ENCODE data around the gene NUP210. TPM values are rescaled to one million over a fixed set of nuclear protein-coding genes. Genes with fewer than 3 reads are reported as not detected.
"Not testable (repeated sequence)": the region's sequence is repeated elsewhere in the genome, so short reads cannot be mapped to it uniquely, and the experiment has no call there.

The NUP210 gene
- total RNA-seq, 4 donors from 2014 or later: 9.8 to 24.6 (median 17.7) TPM

- Histone ChIP-seq H3K27me3 (no peaks in the 10 kb centered on the region), H3K4me3 (replicated peaks in 1 of 3) (no peak overlapping the region), H3K9me3 (no peaks in the 10 kb centered on the region), H3K36me3 (no peaks in the 10 kb centered on the region), H3K4me1 (no peaks in the 10 kb centered on the region), H3K27ac (no peak overlapping the region)
- intact Hi-C loops (cut with DNase I): no loop called here
- 82 to 87% methylated on average over 8 of the region's 8 CpGs for WGBS, 2 donors
- no peak for DNase-seq
- TF ChIP-seq, protein P1, sequence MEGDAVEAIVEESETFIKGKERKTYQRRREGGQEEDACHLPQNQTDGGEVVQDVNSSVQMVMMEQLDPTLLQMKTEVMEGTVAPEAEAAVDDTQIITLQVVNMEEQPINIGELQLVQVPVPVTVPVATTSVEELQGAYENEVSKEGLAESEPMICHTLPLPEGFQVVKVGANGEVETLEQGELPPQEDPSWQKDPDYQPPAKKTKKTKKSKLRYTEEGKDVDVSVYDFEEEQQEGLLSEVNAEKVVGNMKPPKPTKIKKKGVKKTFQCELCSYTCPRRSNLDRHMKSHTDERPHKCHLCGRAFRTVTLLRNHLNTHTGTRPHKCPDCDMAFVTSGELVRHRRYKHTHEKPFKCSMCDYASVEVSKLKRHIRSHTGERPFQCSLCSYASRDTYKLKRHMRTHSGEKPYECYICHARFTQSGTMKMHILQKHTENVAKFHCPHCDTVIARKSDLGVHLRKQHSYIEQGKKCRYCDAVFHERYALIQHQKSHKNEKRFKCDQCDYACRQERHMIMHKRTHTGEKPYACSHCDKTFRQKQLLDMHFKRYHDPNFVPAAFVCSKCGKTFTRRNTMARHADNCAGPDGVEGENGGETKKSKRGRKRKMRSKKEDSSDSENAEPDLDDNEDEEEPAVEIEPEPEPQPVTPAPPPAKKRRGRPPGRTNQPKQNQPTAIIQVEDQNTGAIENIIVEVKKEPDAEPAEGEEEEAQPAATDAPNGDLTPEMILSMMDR (IDR thresholded peaks at IDR 0.05): no peak
- no peak for TF ChIP-seq POLR2A (IDR thresholded peaks at IDR 0.05)
Measured at GRCh38 chr3:13429631-13430291, 9.6 kb upstream of the NUP210 start.

- WGBS, 2 donors: 71 to 78% methylated on average over 4 of the region's 4 CpGs
- H3K27ac ChIP-seq; H3K4me1 ChIP-seq; DNase-seq; H3K36me3 ChIP-seq; H3K27me3 ChIP-seq; H3K9me3 ChIP-seq; intact Hi-C loops (cut with DNase I); H3K4me3 ChIP-seq (replicated peaks in 1 of 3): not testable (repeated sequence)
Measured at GRCh38 chr3:13428678-13429077, 8.6 kb upstream of the NUP210 start.

- DNase-seq: no peak
- no peaks in the 10 kb centered on the region for H3K36me3 ChIP-seq
- H3K4me1 ChIP-seq: no peaks in the 10 kb centered on the region
- 85 to 88% methylated on average over 12 of the region's 12 CpGs for WGBS, 2 donors
- H3K27ac ChIP-seq: no peak overlapping the region
- intact Hi-C loops (cut with DNase I): no loop called here
- no peaks in the 10 kb centered on the region for H3K9me3 ChIP-seq
- TF ChIP-seq POLR2A (IDR thresholded peaks at IDR 0.05): no peak
- TF ChIP-seq, protein P1 (IDR thresholded peaks at IDR 0.05): no peak
- no peaks in the 10 kb centered on the region for H3K27me3 ChIP-seq
- no peak overlapping the region for H3K4me3 ChIP-seq (replicated peaks in 1 of 3)
Measured at GRCh38 chr3:13427662-13428603, 7.8 kb upstream of the NUP210 start.

DNA sequence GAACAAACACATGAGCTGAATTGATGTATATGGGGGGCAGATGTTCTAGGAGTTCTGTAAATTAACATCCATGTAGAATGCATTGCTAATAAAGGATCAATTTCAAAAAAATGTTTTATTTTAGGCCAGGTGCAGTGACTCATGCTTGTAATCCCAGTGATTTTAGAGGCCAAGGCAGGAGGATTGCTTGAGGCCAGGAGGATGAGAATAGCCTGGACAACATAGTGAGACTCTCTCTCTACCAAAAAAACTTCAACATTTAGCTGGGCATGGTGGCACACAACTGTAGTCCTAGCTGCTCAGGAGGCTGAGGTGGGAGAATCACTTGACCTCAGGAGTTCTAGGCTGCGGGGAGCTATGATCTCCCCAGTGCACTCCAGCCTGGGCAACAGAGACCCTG lies 6.5 kb upstream of the NUP210 start:
- Histone ChIP-seq H3K9me3 (no peaks in the 10 kb centered on the region), H3K27ac (no peak overlapping the region), H3K27me3 (no peaks in the 10 kb centered on the region), H3K4me3 (replicated peaks in 1 of 3) (no peak overlapping the region), H3K36me3 (no peaks in the 10 kb centered on the region), H3K4me1 (no peaks in the 10 kb centered on the region)
- intact Hi-C loops (cut with DNase I): no loop called here
- DNase-seq: no peak
- TF ChIP-seq, protein P1 (IDR thresholded peaks at IDR 0.05): no peak
- TF ChIP-seq POLR2A (IDR thresholded peaks at IDR 0.05): no peak
- WGBS, 2 donors: 96 to 100% methylated on average over 1 of the region's 1 CpG

DNA sequence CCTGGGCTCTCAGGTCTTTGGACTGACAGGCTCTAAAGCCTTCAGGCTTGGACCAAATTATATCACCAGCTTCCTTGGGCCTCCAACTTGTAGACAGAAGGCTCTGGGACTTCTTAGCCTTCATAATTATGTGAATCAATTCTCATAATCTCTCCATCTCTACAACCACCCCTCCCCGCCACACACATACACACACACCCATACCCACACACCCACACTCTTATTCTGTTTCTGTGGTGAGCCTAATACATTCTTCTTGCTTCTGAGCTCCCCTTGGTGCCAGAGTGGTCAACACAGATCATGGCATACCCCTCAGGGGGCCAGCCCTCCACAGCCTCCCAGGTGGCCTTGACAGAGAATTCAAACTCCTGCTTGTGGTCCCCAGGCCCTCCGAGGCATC lies 5.6 kb upstream of the NUP210 start:
- TF ChIP-seq, protein P1 (IDR thresholded peaks at IDR 0.05): no peak
- TF ChIP-seq POLR2A (IDR thresholded peaks at IDR 0.05): no peak

More for the DNA sequence above, 5.6 kb upstream of the NUP210 start:
- Histone ChIP-seq H3K4me1 (no peaks in the 10 kb centered on the region), H3K27me3 (no peaks in the 10 kb centered on the region), H3K27ac (no peak overlapping the region), H3K36me3 (no peaks in the 10 kb centered on the region), H3K9me3 (no peaks in the 10 kb centered on the region), H3K4me3 (replicated peaks in 1 of 3) (no peak overlapping the region)
- 85 to 96% methylated on average over 2 of the region's 2 CpGs for WGBS, 2 donors
- DNase-seq: no peak
- intact Hi-C loops (cut with DNase I): no loop called here

Data from thyroid gland (tissue), 4 donors.